IMR-90 (cell line): ENCODE results near the gene MAGI1. TPM values are rescaled to one million over a fixed set of nuclear protein-coding genes. Genes with fewer than 3 reads are reported as not detected.

ENCODE experiments used
- ATAC-seq: fragments of 200-7000 bp; cut with Tn5 transposase; 2 replicates; pipeline ENCODE4 v1.9.1; 2020; ENCODE audit warnings: low read depth, mild to moderate bottlenecking, moderate library complexity
- BruUV-seq: library from RNA; stranded (reverse); fragments of 400-500 nt; replicated peaks from 2 replicates; lab custom pipeline; 2021; lab: Mats Ljungman, UMichigan
- CTCF ChIA-PET: fragments of 300-600 bp; formaldehyde crosslinking; extraction: SDS; loops from one replicate; lab custom pipeline; 2021; ENCODE audit warnings: antibody characterized with exemption; lab: Yijun Ruan, JAX
- POLR2A ChIA-PET: fragments of 300-600 bp; sonication (Branson Sonifier 250); formaldehyde crosslinking; loops from one replicate; lab custom pipeline; 2022; ENCODE audit warnings: antibody characterized with exemption; ENCODE audit not compliant: unreplicated experiment; lab: Charles Lee
- DNase-seq: peaks from one replicate; pipeline ENCODE4 v3.0.0; 2013
- H2AFZ ChIP-seq: replicated peaks from 2 replicates; pipeline ENCODE3; 2013; ENCODE audit warnings: low read length, mild to moderate bottlenecking; ENCODE audit not compliant: poor library complexity
- H2AK5ac ChIP-seq: 2 replicates; pipeline ENCODE4 v1.6.1; 2013; ENCODE audit warnings: low read depth, low read length, inconsistent platforms
- H2AK9ac ChIP-seq: replicated peaks from 2 replicates; pipeline ENCODE3; 2013; ENCODE audit warnings: mild to moderate bottlenecking, low read depth, low read length, moderate library complexity; ENCODE audit not compliant: poor library complexity
- H2BK120ac ChIP-seq: 2 replicates; pipeline ENCODE4 v1.6.1; 2013; ENCODE audit warnings: low read depth, low read length, inconsistent platforms
- H2BK15ac ChIP-seq: 3 replicates; pipeline ENCODE4 v1.6.1; 2013; ENCODE audit warnings: low read depth, low read length, inconsistent platforms
- H2BK20ac ChIP-seq: 2 replicates; pipeline ENCODE4 v1.6.1; 2013; ENCODE audit warnings: low read depth, mild to moderate bottlenecking, inconsistent platforms, low read length, moderate library complexity
- H2BK5ac ChIP-seq: 2 replicates; pipeline ENCODE4 v1.6.1; 2013; ENCODE audit warnings: mild to moderate bottlenecking, low read depth, low read length, inconsistent platforms; ENCODE audit not compliant: poor library complexity, severe bottlenecking
- H3K14ac ChIP-seq: replicated peaks from 2 replicates; pipeline ENCODE4 v1.6.1; 2013; ENCODE audit warnings: low read depth, low read length, inconsistent platforms
- H3K18ac ChIP-seq: 2 replicates; pipeline ENCODE4 v1.6.1; 2013; ENCODE audit warnings: low read depth, low read length, control low read depth
- H3K23ac ChIP-seq: 2 replicates; pipeline ENCODE4 v1.6.1; 2013; ENCODE audit warnings: low read depth, low read length, inconsistent platforms
- H3K27ac ChIP-seq: 2 replicates; pipeline ENCODE4 v1.5.1; 2013; ENCODE audit warnings: mild to moderate bottlenecking, control low read depth, low read length; ENCODE audit not compliant: insufficient read depth
- H3K27me3 ChIP-seq: 2 replicates; pipeline ENCODE4 v1.6.1; 2013; ENCODE audit warnings: low read length; ENCODE audit not compliant: control insufficient read depth, insufficient read depth
- H3K36me3 ChIP-seq: 2 replicates; pipeline ENCODE4 v1.6.1; 2013; ENCODE audit warnings: low read length, mixed read lengths; ENCODE audit not compliant: control insufficient read depth, insufficient read depth
- H3K4ac ChIP-seq: 2 replicates; pipeline ENCODE4 v1.6.1; 2013; ENCODE audit warnings: low read depth, low read length, inconsistent platforms
- H3K4me1 ChIP-seq: 2 replicates; pipeline ENCODE4 v1.6.1; 2013; ENCODE audit warnings: low read length, mixed read lengths; ENCODE audit not compliant: control insufficient read depth, insufficient read depth
- H3K4me2 ChIP-seq: 2 replicates; pipeline ENCODE4 v1.6.1; 2013; ENCODE audit warnings: low read depth, mild to moderate bottlenecking, control low read depth, low read length, moderate library complexity
- H3K4me3 ChIP-seq: 2 replicates; pipeline ENCODE4 v1.5.1; 2013; ENCODE audit warnings: low read depth, mild to moderate bottlenecking, control low read depth, low read length, moderate library complexity; ENCODE audit not compliant: insufficient read depth
- H3K56ac ChIP-seq: 2 replicates; pipeline ENCODE4 v1.6.1; 2013; ENCODE audit warnings: low read length, inconsistent platforms; ENCODE audit not compliant: insufficient read depth; ENCODE audit errors: extremely low read depth
- H3K79me1 ChIP-seq, 2 experiments: 2 replicates each; pipeline ENCODE4 v1.6.1; 2013; ENCODE audit warnings: low read length in 2 of 2, inconsistent platforms in 1 of 2, low read depth in 1 of 2
- H3K9ac ChIP-seq: 2 replicates; pipeline ENCODE4 v1.6.1; 2013; ENCODE audit warnings: low read depth, low read length, control low read depth
- H3K9me1 ChIP-seq: 2 replicates; pipeline ENCODE4 v1.6.1; 2013; ENCODE audit warnings: low read length, inconsistent platforms; ENCODE audit not compliant: insufficient read depth
- H3K9me3 ChIP-seq: 2 replicates; pipeline ENCODE4 v1.6.1; 2013; ENCODE audit warnings: low read length; ENCODE audit not compliant: control insufficient read depth, insufficient read depth
- H4K20me1 ChIP-seq: 2 replicates; pipeline ENCODE4 v1.6.1; 2013; ENCODE audit warnings: low read length, inconsistent platforms; ENCODE audit not compliant: insufficient read depth
- H4K5ac ChIP-seq: 2 replicates; pipeline ENCODE4 v1.6.1; 2013; ENCODE audit warnings: mild to moderate bottlenecking, low read depth, low read length, control low read depth
- H4K8ac ChIP-seq, 2 experiments: 2 replicates each; pipeline ENCODE4 v1.6.1; 2013; ENCODE audit warnings: low read depth in 2 of 2, low read length in 2 of 2, control low read depth in 1 of 2, inconsistent platforms in 1 of 2
- H4K91ac ChIP-seq: 2 replicates; pipeline ENCODE4 v1.6.1; 2013; ENCODE audit warnings: low read depth, low read length, inconsistent platforms; ENCODE audit not compliant: insufficient read depth
- CEBPB ChIP-seq: IDR thresholded peaks from 2 replicates; pipeline ENCODE4 v1.6.1; 2012; ENCODE audit warnings: low read depth, low read length, improper control_type of control experiment
- MAFK ChIP-seq: IDR thresholded peaks from 2 replicates; pipeline ENCODE4 v1.6.1; 2012; ENCODE audit warnings: low read depth, low read length, improper control_type of control experiment
- MAZ ChIP-seq: IDR thresholded peaks from 2 replicates; pipeline ENCODE4 v1.6.1; 2012; ENCODE audit warnings: low read depth, mild to moderate bottlenecking, low read length, improper control_type of control experiment, moderate library complexity, borderline replicate concordance
- NFE2L2 ChIP-seq: fragments of 150-350 bp; IDR thresholded peaks from 2 replicates; pipeline ENCODE4 v1.6.1; 2016; ENCODE audit warnings: low read depth, mild to moderate bottlenecking, low read length
- RCOR1 ChIP-seq: IDR thresholded peaks from 2 replicates; pipeline ENCODE4 v1.6.1; 2012; ENCODE audit warnings: mild to moderate bottlenecking, low read length, improper control_type of control experiment; ENCODE audit not compliant: insufficient replicate concordance
- SMC3 ChIP-seq: fragments of 150-350 bp; IDR thresholded peaks from 2 replicates; pipeline ENCODE4 v1.6.1; 2016; ENCODE audit warnings: low read depth, mild to moderate bottlenecking, antibody characterized with exemption, low read length, moderate library complexity
- WGBS, 2 experiments: methylation state at CpG; one replicate each; pipeline versions ENCODE4 v1.1.5 to v1.1.7; 2013; ENCODE audit warnings: missing lambda C conversion rate in 2 of 2; ENCODE audit not compliant: insufficient read length in 1 of 2; ENCODE audit errors: extremely low coverage in 2 of 2; 5-methylcytosine and 5-hydroxymethylcytosine counted together
- dilution Hi-C: fragments of 300-500 bp; cut with HindIII; formaldehyde crosslinking; loops from one replicate; pipeline ENCODE4 v1.14.3; 2018; ENCODE audit warnings: low sequenced_read_pairs; ENCODE audit not compliant: unreplicated experiment
- in situ Hi-C: fragments of 300-500 bp; cut with MboI; formaldehyde crosslinking; loops from 3 replicates; pipeline ENCODE4 v1.14.3; 2019; ENCODE audit warnings: low sequenced_read_pairs, inconsistent platforms, mixed read lengths
- intact Hi-C: fragments of 100-400 bp; cut with micrococcal nuclease; formaldehyde crosslinking; loops from 2 replicates; pipeline ENCODE4 v1.10.0; 2022
- polyA plus RNA-seq, 3 experiments: library from polyadenylated mRNA; depleted of rRNA; stranded (reverse); fragments of >200 nt; gene quantifications; 2 replicates each; pipeline ENCODE4 v1.2.3, GENCODE V29; 2012; ENCODE audit warnings: low replicate concordance in 1 of 3
- total RNA-seq: library from RNA; depleted of rRNA; stranded (reverse); fragments of >200 nt; gene quantifications from 2 replicates; pipeline ENCODE4 v1.2.3, GENCODE V29; 2012
- TF ChIP-seq, protein P1 (sequence below): fragments of 150-350 bp; IDR thresholded peaks from 2 replicates; pipeline ENCODE4 v1.6.1; 2016; ENCODE audit warnings: low read depth, mild to moderate bottlenecking, low read length, moderate library complexity, borderline replicate concordance
- TF ChIP-seq, protein P2 (sequence below): conservative IDR thresholded peaks from 2 replicates; pipeline ENCODE4 v1.5.1; 2012; ENCODE audit warnings: mild to moderate bottlenecking, low read depth, low read length, improper control_type of control experiment

MAGI1 gene
- total and polyA plus RNA-seq, 2 of the 4 experiments (the other 2 are of a cell fraction): 14.5 to 24.2 TPM

DNA sequence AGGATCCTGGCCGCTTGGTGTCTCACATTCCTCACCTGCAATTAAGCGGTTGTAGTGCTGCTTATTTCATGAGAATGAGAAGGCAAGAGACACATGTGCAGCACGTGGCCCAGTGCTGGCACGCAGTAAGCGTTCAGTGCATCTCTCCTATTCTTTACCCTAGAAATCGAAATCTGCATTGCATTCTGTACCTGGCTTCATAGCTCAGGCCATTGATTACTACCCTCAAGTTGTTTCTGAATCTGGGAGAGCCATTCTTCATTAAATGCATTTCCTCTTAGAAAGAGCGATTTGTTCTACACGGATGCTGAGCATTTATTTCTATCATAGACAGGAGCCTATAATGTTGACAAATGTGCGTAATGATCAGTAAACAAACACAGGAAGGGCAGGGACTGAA lies 168.9 kb downstream of the MAGI1 start:
- H2BK5ac ChIP-seq: no peak overlapping the region
- H3K4me1 ChIP-seq: no peaks in the 10 kb centered on the region
- peaks cover 13% of the 10 kb centered on the region; the same call in 1 of the 2 replicates for H4K20me1 ChIP-seq
- intact Hi-C loops (no loop called here), in situ Hi-C loops (no loop called here), dilution Hi-C loops (no loop called here)
- no peak overlapping the region for H3K14ac ChIP-seq
- H4K5ac ChIP-seq: no peak overlapping the region
- 0 out of 2 replicates have a peak, but pooled peaks cover 9% of the 10 kb centered on the region for H3K9me1 ChIP-seq
- H2AK9ac ChIP-seq: no peak overlapping the region
- no peak overlapping the region for H2BK120ac ChIP-seq
- no peak overlapping the region for H3K27ac ChIP-seq
- CTCF ChIA-PET: no interaction called here
- H3K56ac ChIP-seq: no peak overlapping the region
- no peak overlapping the region for H4K8ac ChIP-seq
- no peak overlapping the region for H2BK15ac ChIP-seq
- no peak for ATAC-seq
- no TSS peak for BruUV-seq
- H3K9me3 ChIP-seq: no peaks in the 10 kb centered on the region
- no peak overlapping the region for H2AK5ac ChIP-seq
- no peak overlapping the region for H3K23ac ChIP-seq
- H2BK20ac ChIP-seq: no peak overlapping the region
- no peak overlapping the region for H3K9ac ChIP-seq
- H3K4me3 ChIP-seq: no peak overlapping the region
- H4K91ac ChIP-seq: no peak overlapping the region
- H3K18ac ChIP-seq: no peak overlapping the region
- H3K4me2 ChIP-seq: no peak overlapping the region
- WGBS, 2 experiments: 84% methylated on average over 5 of the region's 9 CpGs; no CpG with 5 or more reads in 1 of the 2 experiments
- H3K27me3 ChIP-seq: no peaks in the 10 kb centered on the region
- H3K79me1 ChIP-seq: peaks cover 38 to 54% of the 10 kb centered on the region in 2 experiments
- POLR2A ChIA-PET: no interaction called here
- H2AFZ ChIP-seq: no peak overlapping the region
- TF ChIP-seq MAZ (no peak), NFE2L2 (no peak), SMC3 (no peak), CEBPB (no peak), RCOR1 (no peak), MAFK (no peak)
- TF ChIP-seq, protein P1, sequence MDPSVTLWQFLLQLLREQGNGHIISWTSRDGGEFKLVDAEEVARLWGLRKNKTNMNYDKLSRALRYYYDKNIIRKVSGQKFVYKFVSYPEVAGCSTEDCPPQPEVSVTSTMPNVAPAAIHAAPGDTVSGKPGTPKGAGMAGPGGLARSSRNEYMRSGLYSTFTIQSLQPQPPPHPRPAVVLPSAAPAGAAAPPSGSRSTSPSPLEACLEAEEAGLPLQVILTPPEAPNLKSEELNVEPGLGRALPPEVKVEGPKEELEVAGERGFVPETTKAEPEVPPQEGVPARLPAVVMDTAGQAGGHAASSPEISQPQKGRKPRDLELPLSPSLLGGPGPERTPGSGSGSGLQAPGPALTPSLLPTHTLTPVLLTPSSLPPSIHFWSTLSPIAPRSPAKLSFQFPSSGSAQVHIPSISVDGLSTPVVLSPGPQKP: no peak
- TF ChIP-seq, protein P2, sequence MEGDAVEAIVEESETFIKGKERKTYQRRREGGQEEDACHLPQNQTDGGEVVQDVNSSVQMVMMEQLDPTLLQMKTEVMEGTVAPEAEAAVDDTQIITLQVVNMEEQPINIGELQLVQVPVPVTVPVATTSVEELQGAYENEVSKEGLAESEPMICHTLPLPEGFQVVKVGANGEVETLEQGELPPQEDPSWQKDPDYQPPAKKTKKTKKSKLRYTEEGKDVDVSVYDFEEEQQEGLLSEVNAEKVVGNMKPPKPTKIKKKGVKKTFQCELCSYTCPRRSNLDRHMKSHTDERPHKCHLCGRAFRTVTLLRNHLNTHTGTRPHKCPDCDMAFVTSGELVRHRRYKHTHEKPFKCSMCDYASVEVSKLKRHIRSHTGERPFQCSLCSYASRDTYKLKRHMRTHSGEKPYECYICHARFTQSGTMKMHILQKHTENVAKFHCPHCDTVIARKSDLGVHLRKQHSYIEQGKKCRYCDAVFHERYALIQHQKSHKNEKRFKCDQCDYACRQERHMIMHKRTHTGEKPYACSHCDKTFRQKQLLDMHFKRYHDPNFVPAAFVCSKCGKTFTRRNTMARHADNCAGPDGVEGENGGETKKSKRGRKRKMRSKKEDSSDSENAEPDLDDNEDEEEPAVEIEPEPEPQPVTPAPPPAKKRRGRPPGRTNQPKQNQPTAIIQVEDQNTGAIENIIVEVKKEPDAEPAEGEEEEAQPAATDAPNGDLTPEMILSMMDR: no peak
- no peaks in the 10 kb centered on the region for H3K36me3 ChIP-seq
- no peak for DNase-seq
- H3K4ac ChIP-seq: no peak overlapping the region
